ENCODE data around the gene ZDHHC8.

DNA sequence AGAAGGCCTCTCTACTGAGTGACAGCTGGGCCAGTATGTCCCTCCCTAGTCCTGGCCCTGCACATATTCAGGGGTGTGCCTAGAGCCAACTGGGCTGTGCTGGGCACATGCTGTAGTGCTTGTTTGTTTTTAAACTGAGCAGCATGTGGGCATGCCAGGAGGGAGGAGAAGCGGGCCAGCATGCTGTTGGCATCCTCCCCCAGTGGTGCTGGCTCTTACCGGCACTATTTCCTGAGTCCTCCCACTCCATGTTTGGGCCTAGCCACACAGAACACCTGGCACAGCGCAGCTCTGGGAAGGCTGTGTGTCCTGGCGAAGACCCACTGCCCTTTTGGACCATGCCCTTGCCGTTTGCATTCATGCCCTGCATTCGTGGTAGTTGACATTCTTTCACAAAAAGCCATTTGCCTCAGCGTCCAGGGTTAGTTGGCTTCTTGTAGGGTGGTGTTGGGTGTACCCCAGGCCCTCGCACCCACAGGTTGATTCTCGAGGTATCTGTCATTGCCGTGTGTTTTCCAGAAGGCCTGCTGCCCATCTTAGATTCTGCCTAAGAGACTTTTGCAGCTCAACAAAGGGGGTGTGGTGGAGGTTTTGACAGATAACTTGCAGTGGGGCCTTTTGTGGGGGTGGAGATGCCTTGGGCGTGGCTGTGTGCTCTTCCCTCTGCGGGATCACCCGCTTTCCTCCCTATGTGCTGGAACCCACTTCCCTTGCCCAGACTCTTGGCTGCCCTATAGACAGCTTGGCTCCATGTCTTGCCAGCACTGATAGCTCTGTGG is 38.0 kb upstream of the ZDHHC8 start:
- no peak for TF ChIP-seq POLR2A (IDR thresholded peaks at IDR 0.05)
- TF ChIP-seq, protein P1, sequence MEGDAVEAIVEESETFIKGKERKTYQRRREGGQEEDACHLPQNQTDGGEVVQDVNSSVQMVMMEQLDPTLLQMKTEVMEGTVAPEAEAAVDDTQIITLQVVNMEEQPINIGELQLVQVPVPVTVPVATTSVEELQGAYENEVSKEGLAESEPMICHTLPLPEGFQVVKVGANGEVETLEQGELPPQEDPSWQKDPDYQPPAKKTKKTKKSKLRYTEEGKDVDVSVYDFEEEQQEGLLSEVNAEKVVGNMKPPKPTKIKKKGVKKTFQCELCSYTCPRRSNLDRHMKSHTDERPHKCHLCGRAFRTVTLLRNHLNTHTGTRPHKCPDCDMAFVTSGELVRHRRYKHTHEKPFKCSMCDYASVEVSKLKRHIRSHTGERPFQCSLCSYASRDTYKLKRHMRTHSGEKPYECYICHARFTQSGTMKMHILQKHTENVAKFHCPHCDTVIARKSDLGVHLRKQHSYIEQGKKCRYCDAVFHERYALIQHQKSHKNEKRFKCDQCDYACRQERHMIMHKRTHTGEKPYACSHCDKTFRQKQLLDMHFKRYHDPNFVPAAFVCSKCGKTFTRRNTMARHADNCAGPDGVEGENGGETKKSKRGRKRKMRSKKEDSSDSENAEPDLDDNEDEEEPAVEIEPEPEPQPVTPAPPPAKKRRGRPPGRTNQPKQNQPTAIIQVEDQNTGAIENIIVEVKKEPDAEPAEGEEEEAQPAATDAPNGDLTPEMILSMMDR (IDR thresholded peaks at IDR 0.05): no peak
